Hematopoietic multipotent progenitor cell (in vitro differentiated cells): ENCODE measurements around the gene IL9R. TPM values are rescaled to one million over a fixed set of nuclear protein-coding genes. Genes with fewer than 3 reads are reported as not detected.
"Not testable (repeated sequence)": the region's sequence is repeated elsewhere in the genome, so short reads cannot be mapped to it uniquely, and the experiment has no call there.

Experiments used
- DNase-seq, 3 donors: peaks; one replicate each; pipeline ENCODE4 v3.0.0-alpha.2; 2011 to 2015; ENCODE audit warnings: low read depth in 2 of 3, low spot score in 2 of 3
- total RNA-seq: library from RNA; depleted of rRNA; stranded (reverse); fragments of >200 nt; gene quantifications from one replicate; pipeline ENCODE4 v1.2.3, GENCODE V29; 2012

IL9R gene
- total RNA-seq, 1 donor: 4.6 TPM

GRCh38 chrX:156029296-156029695 is 31.8 kb downstream of the IL9R start:
- not testable (repeated sequence) for DNase-seq

- not testable (repeated sequence) for DNase-seq
Observed at GRCh38 chrX:156029707-156030442, 32.4 kb downstream of the IL9R start.

DNA sequence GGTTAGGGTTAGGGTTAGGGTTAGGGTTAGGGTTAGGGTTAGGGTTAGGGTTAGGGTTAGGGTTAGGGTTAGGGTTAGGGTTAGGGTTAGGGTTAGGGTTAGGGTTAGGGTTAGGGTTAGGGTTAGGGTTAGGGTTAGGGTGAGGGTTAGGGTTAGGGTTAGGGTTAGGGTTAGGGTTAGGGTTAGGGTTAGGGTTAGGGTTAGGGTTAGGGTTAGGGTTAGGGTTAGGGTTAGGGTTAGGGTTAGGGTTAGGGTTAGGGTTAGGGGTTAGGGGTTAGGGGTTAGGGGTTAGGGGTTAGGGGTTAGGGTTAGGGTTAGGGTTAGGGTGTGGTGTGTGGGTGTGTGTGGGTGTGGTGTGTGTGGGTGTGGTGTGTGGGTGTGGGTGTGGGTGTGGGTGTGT is 33.0 kb downstream of the IL9R start:
- not testable (repeated sequence) for DNase-seq

Other genes with a start within 250 kb of the IL9R start
- 22.4 TPM for gene VAMP7, start 116.4 kb upstream of the IL9R start, total RNA-seq